ENCODE results near the gene CRACR2A.

CRACR2A gene

GRCh38 chr12:3634348-3634747 lies 118.6 kb downstream of the CRACR2A start:
- DNase-seq (ENCODE audit: low spot score), result no peak
- in situ Hi-C loops (cut with MboI; ENCODE audit: low pct_unique_long_range_greater_than_20kb, low sequenced_read_pairs, unreplicated experiment), result no loop called here
- TF ChIP-seq CTCF (IDR thresholded peaks at IDR 0.05; ENCODE audit: extremely low read depth, insufficient read depth, missing control alignments), result no peak

- no peak for DNase-seq (ENCODE audit: low spot score)
- in situ Hi-C loops (cut with MboI; ENCODE audit: low pct_unique_long_range_greater_than_20kb, low sequenced_read_pairs, unreplicated experiment), result no loop called here
- TF ChIP-seq CTCF (IDR thresholded peaks at IDR 0.05; ENCODE audit: extremely low read depth, insufficient read depth, missing control alignments), result no peak
Measured at GRCh38 chr12:3633396-3633795, 119.5 kb downstream of the CRACR2A start.

GRCh38 chr12:3632754-3633153 lies 120.2 kb downstream of the CRACR2A start:
- no peak for DNase-seq (ENCODE audit: low spot score)
- no peak for TF ChIP-seq CTCF (IDR thresholded peaks at IDR 0.05; ENCODE audit: extremely low read depth, insufficient read depth, missing control alignments)
- in situ Hi-C loops (cut with MboI; ENCODE audit: low pct_unique_long_range_greater_than_20kb, low sequenced_read_pairs, unreplicated experiment), result no loop called here

- in situ Hi-C loops (cut with MboI; ENCODE audit: low pct_unique_long_range_greater_than_20kb, low sequenced_read_pairs, unreplicated experiment), result no loop called here
- DNase-seq (ENCODE audit: low spot score), result no peak
- no peak for TF ChIP-seq CTCF (IDR thresholded peaks at IDR 0.05; ENCODE audit: extremely low read depth, insufficient read depth, missing control alignments)
Measured at GRCh38 chr12:3632256-3632655, 120.7 kb downstream of the CRACR2A start.

- in situ Hi-C loops (cut with MboI; ENCODE audit: low pct_unique_long_range_greater_than_20kb, low sequenced_read_pairs, unreplicated experiment), result no loop called here
- no peak for DNase-seq (ENCODE audit: low spot score)
- TF ChIP-seq CTCF (IDR thresholded peaks at IDR 0.05; ENCODE audit: extremely low read depth, insufficient read depth, missing control alignments), result no peak
Measured at GRCh38 chr12:3631759-3632158, 121.2 kb downstream of the CRACR2A start.

- TF ChIP-seq CTCF (IDR thresholded peaks at IDR 0.05; ENCODE audit: extremely low read depth, insufficient read depth, missing control alignments), result no peak
- in situ Hi-C loops (cut with MboI; ENCODE audit: low pct_unique_long_range_greater_than_20kb, low sequenced_read_pairs, unreplicated experiment), result no loop called here
- DNase-seq (ENCODE audit: low spot score), result no peak
Measured at GRCh38 chr12:3631272-3631637, 121.7 kb downstream of the CRACR2A start.

Data from GM13977 (cell line).